Measurements from ENCODE around the gene NLGN1.

Gene NLGN1

DNA sequence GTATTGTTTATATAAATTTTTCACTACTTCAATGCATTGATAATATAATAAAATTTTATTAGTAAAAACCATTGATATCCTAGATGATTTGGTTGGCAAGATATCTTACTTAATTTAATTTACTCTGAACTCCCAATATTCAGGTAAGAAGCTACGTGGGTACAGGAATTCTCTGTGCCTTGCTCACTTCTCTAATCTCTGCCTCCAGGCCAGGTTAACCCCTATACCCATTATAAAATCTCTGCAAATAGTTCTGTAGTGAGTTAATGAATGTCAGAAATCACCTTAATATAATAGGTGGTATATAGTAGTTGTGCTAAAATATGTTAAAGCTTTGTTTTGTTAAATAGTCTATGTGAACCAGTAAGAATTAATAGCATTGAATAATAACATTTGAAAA lies 465.2 kb downstream of the NLGN1 start:
- DNase-seq, result no peak

DNA sequence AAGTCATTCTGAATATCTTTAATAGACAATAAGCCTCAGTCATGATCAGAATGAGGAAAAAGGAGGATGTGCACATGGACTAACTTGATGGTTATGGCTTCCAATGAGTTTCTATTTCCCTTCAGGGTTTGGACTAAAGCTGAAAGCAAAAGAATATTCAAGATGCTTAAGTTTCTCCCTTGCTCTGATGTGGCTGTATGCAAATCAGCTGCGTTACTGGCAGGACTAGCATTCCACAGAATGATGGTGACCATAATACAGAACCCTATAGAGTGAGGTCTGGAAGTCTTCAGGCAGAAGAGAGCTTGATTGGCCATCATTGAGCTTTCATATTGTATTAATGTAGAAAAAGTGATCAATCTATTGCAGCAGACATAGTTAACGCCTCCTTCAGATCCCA lies 466.0 kb downstream of the NLGN1 start:
- DNase-seq, result no peak

DNA sequence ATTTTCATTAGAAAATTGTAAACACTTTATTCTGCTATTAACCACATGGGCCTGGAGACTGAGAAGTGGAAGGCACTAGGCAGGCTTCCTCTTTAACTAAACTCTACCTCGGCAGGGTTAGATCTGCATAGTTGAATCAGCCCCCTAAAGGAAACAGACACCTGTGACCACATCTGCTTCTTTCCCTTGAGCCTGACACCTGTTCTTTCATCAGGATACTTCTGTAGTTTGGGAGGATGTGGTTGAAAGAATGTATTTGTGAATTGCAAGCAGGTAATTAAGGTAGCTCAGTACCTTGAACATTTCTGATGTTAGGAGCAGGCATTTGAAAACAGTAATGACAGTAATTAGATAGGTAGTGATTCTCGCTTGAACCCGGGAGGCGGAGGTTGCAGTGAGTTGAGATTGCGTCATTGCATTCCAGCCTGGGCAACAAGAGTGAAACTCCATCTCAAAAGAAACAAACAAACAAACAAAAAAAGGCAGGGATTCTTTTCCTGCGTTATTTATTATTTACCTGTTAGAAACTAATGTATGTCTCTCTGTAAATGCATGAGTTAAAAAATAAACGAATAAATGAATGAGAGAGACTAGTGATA lies 468.5 kb downstream of the NLGN1 start:
- DNase-seq, result no peak

DNA sequence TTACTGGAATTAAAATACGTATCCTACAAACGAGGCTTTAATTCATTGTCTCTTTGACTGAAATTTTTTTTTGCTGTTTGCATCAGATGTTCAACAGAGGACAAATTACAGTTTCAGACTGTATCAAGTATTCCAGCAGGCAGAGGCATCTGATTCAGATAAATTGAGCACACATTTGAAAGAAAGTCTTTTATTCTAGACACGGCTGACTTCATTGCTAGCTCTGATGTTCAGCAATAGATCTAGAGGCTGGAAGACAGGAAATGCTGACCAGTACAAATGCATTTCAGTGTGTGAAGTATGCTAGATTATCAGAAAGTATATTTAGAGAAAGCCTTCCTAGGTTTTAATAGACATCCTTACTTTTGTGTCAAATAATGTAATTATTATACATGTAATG lies 472.2 kb downstream of the NLGN1 start:
- DNase-seq, result no peak

DNA sequence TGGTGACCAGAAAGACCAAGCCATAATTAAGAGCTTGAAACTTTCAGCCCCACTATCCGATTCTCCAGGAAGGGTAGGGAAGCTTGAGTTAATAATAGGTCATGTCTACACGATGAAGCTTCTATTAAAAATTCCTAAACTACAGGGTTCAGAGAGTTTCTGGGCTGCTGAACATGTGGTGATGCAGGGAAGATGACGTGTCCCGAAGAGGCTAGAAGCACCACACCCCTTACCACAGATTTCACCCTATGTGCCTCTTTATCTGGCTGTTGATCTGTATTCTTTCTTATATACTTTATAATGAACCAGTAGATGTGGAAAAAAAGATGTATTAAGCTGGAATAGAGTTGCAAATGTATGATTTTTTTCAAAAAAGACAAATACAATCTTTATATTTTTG lies 473.4 kb downstream of the NLGN1 start:
- no peak for DNase-seq

DNA sequence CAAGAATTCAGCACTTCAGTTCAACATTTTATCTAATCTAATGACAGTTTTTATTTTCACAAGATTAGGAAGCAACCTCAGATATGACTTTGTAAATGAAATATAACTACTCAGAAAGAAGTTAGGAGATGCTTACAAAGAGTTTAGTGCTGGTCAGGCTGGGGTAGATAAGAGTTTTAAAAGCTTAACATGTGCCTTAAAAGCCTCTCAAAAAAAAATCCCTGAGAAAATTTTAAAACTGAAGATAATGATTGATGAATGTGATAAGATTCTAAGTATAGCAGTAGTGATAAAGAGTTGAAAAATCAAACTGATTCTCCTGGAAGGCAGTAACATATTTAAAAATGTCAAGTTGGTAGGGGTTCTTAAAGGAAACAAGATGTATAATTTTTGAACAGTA lies 478.2 kb downstream of the NLGN1 start:
- no peak for DNase-seq

DNA sequence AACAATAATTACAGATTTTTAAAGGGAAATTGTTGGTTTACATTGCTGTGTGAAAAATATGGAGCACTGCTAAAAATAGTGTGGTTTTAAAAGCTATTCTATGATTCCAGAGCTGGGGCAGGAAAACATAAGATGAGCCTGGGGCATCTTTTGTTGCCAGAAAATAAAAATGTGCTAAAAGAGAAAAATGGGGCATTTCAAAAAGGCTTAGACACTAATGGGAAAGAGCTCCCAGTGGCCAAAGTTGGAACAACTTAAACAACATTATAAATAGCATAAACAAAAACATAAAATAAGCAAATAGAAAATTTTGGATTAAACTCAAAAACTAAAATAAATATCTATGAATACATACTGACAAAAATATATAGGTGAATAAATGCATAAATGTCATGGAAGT lies 478.9 kb downstream of the NLGN1 start:
- no peak for DNase-seq

DNA sequence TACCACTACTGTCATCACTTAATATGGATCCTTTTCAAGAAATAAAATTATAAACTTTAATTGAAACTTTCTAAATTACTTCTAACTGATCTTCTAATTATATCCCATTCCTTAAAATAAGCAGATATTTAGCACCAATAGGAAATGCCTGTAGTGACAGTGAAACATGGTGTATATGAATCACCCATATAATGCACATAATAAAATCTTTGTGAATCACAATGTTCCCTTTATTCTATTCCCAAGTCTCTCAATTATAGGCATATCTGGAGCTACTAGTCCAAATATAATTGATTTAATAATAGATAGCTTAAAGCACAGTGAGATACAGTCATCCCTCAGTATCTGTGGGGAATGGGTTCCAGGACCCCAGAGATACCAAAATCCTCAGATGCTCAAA lies 490.3 kb downstream of the NLGN1 start:
- DNase-seq, result no peak

DNA sequence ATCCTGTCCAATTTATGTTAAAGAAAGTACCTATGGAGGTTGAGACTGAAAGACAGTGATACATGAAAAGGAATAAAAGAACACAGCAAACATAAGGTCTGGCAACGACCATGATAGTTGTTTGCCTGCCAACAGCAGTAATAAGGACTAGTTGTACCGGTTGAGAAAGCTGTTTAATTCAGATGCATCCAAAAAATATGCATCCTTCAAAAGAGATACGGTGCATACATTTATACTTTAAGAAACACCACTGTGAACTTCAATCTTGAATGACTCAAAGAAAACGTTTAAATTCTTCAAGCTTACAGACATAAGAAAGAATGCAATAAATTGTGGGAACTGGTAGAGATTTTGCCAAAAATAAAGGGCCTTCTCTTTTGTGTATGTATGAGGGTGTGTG lies 492.1 kb downstream of the NLGN1 start:
- no peak for DNase-seq

DNA sequence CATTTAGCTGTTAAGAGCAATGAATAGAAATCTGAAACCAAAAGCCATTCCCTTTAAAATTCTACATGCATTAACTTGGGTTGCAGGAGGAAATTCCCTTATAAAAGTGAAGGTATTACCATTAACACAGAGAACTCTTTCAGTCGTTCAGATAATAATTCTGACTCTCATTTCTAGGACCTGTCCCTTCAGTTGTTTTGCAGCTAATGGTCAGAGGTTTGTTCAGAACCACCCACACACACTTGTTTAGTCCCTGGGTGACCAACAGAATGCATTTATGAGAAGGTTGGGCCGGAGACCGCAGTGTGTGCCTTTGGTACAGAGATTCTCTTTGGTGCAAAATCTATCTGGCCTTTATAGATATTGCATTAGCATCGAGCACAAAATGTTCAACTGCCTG lies 492.5 kb downstream of the NLGN1 start:
- DNase-seq, result no peak

DNA sequence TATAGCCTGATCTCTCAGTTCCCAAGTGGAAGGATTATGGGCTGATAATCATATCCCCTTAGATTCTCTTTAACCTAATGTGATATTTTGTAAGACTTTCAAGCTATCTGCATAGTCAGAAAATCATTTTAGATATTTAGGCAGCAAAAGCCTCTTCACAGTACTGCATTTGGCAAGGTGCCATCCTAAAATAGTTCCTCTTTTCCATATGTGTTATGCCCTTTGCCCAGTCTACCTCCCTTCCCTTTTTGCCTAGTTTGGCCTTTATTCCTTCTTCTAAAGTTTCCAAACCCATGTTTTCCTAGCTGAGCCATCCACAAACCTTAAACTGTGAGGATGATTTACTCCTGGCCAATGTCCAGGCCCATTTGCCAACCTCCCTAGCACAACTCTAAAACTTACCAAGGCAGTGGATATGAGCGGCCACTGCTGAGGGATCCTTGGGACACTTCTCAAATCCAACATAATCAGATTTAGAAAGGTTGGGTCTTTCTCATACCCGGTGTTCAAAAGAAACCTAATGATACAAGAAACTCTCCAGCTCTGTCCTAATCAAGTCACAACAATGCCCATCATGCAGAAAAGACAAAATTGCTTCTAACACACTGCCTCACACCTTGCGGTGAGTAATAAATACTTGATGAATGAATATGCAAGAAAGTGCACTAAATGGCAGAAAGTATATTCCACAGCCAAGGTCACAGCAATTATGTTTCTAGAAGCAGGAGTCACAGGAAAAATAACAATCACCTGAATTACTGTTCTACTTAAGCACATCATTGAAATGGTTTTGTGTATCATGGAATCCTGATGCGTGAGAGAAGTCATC lies 493.9 kb downstream of the NLGN1 start:
- peak; percentile 14 for DNase-seq

DNA sequence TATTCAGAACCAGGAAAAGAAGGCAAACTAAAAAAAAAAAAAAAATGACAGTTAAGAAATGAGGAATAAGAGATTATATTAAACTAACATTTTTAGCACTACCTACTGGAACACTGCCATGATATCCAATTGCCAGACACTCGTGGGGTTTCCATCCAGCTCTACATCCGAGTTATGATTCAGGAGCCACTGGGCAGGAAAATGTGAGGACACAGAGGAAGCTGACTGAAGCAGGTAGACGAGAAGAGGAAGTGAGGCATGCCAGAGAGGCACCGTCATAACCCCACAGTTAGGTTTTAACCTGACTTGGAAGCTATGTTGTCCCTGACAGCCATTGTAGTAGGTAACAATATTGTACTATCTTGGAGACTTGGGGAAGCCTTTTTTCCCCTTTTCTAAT lies 495.0 kb downstream of the NLGN1 start:
- no peak for DNase-seq

DNA sequence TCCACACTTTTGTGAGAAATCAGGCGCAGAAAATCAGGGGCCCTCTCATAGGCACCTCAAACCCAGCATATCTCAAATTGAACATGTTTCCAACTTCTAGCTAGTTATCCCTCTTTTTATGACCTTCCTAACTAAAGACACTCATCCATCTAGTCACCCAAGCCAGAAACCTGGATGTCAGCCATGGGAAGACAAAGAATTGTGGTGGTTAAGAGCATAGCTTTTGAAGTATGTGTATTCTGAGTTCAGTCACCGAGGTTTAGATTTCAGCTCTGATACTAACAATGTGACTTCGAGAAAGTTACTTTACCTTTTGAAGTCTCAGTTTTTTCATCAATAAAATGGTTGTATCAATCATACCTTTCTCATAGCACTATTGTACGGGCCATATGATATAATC lies 495.5 kb downstream of the NLGN1 start:
- DNase-seq, result no peak

DNA sequence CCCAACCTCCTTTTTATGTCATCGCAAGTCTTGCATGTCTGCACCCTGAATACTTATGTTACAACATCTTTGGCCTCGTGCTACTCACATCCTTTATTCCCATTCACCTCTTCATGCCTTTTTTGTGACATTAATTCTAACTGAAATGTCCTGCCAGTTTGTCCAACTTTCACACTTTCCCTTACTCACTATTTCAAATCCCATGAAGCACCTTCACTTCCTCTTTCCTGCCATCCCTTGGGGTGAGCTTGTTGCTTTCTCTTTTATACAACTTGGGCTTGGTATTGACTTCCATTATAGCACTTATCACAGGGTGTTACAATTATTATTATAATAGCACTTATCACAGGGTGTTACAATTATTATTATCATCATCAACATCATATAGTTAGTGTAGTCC lies 496.3 kb downstream of the NLGN1 start:
- no peak for DNase-seq

DNA sequence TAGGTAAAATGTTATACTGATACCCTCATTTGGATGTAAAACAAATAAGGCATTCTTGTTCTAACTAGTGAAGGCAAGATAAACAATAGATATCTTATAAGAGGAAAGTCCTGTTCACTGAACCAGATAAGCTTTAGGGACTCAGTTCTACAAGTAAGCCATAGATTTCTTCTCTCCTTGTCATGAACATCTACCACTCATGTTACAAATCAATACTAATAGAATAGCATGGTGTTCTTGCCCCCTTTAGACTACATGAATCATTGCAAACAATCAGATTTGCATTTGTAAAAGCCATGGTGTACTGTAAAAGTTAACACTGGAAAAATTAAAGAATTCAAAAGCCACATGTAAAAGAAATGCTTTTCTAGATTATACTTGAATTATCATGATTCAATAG lies 500.1 kb downstream of the NLGN1 start:
- DNase-seq, result no peak

DNA sequence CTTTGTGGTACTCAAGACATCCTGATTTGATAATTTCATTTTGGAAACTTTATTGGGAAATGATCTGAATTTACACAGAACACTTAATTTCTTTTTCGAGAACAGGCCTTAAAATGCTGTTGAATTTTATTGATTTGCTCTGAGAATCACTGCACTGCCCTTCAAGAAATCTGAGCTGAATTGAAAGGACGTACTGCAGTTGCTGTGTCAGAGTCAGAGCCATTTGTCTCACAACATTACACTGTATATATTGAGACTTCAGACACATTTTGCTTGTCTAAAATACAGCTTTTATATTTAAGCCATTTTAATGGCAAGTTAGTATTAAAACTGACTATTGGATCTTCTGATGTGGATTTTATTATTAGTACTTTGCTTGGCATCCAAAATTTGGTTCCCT lies 504.1 kb downstream of the NLGN1 start:
- no peak for DNase-seq

DNA sequence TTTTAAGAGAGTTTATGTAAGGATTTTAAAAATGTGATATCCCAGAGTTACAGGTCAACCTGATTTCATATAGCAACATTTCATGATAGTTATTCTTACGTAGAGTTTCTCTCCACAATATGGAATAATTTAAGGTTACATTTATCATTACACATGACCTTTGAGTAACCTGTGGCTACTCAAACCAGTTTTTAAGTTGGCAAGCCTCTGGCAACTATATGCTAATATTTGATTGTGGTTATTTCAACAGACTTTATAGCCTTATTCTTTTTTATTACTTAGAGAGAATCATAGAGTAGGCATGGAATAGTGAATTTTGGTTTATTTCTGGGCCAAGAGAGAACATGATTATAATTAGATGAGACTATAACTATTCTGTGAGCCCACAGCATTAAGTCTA lies 504.9 kb downstream of the NLGN1 start:
- DNase-seq, result no peak

DNA sequence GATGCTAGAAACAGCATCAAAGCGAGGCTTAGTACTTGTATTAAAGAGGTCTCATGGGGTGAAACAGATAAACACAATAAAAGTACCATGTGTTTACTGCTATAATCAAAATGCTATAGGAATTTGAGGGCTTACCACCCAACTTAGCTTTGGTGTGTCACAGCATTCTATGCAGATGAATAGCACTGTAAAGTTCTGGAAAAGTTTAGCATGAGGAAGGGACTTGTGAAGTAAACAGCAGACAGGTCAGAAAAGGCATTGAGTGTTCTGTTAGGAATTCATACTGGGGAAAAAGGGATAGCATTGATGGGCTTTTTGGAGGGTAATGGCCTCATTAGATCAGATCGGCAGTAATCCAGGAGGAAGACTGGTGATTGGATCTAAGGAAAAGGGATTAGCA lies 505.3 kb downstream of the NLGN1 start:
- DNase-seq, result no peak

DNA sequence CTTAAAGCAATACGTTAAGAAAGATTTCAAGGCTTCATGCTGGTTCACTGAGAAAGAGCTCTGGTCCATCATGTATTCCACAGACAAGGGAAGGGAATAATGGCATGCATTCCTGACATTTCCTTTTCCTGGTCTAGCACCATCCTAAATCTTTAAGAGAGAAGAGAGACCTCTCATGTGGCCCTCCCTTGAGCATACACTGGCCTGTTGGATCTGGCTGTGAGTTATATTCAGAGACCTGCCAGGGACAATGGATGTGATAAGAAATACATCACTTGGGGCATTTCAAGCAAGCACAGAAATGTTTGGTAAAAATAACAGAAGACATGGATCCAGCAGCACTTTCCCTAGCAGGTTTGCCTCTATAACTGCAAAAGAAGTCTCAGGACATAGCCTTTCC lies 507.8 kb downstream of the NLGN1 start:
- no peak for DNase-seq

DNA sequence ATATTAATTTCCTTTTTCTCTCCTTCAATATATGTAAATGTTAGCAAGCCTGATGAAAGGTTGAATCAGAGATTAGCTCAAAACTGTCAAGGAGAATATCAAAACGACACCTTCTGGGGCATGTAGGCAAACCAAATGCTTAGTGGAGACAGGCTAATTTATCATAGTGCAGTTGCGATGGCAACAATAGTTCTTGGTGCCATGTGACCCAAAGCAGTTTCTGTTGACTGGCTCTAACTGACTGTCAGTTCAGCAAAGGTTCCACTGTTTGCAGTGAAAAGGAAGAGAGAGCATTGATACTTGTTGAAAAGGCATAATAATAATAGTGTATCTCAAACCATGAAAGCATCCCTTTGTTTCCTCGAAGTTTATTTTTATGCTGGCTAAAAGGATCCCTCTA lies 513.9 kb downstream of the NLGN1 start:
- DNase-seq, result peak; percentile 43

DNA sequence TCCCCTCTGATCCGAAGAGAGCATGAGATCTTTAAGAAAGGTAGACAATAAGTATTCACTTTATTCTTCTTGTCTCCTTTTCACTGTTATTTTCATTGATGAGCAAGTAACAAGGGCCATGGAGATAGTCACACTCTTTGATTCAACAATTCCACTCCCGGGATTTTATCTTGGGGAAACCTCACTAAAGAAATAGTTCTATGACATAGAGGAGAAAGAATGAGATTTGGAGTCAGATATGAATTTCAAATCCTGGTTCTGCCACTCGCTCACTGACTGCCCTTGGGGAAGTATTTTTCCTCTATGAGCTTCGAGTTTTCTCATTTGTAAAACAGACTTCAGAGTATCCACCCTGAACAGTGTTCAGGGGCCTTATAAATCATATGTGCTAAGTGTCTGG lies 514.6 kb downstream of the NLGN1 start:
- no peak for DNase-seq

DNA sequence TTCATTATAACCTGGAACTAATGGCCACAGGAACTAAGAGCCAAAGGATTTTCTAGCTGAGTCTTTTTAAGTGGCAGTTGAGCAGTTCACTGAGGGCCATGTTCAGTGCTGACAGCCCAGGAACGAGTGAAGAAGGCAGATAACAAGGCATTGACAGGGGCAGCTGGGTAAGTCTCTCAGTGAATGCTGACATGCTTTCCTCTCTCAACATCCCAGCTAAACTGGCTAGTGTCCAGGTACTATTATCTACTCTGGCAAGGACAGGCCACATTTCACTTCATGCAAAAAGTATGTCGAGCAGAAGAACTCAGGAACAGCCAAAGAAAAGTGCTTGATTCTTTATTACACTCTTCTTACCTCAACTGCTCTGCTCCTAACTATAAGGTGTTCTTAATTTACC lies 515.9 kb downstream of the NLGN1 start:
- DNase-seq, result peak; percentile 93

DNA sequence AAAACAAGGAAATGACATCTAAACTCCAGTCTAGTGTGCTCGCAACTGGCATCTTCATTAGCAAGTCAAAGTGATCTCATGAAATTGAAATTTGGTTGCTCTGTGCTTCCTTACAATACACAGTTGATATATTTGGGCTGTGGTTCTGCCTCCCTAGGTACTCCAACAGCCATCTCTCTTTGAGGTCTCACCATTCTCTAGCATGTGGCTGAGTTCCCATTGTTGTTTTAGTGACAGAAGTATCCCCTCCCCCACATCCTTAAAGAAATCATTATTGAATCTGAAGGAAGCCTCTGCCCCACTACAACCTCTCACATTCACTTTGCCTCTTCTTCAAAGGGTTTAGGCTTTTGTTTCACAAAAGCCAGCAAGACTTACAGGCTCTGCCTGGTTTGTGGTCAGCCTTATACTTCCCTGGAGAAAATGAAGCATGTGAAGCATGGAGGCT lies 516.5 kb downstream of the NLGN1 start:
- no peak for DNase-seq

DNA sequence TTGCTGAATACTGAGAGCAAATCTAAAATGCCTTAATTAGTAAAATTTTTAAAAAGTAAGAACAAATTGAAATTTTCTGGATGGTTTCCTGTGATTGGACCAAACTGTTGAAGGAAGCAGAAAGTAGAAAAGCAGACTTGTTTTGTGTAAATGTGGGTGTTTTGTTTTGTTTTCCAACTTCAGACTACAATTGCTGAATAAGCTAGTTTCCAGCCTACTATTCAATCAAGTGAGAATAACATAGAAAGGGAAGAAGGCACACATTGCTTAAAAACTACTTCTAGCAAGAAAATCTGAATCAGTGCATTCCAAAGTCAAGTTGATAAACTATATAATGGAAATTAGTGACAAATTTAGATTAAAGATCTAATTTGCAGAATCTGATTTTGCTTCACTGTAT lies 519.3 kb downstream of the NLGN1 start:
- no peak for DNase-seq

DNA sequence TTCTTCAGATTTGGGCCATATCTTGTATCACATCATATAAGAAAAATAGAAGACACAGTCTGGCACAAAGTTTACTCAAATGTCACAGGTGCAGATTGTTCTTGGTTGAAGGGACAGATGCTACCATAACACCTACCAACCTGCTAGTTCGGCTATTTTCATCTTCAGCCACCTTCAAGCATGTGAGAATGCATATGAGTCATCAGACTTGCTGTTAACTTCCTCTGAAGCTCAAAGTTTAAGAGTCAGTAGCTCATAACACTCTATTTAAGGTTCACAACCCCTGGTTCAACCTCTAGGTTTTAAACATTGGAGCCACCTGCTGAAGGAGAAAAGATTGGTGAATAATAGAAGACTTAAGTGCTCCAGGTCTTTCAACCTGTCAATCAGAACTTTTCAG lies 522.8 kb downstream of the NLGN1 start:
- no peak for DNase-seq

Measured in hematopoietic multipotent progenitor cell treated with erythropoietin and hydrocortisone succinate and interleukin-3 and kit ligand, for 8 days (in vitro differentiated cells).